Heart left ventricle (tissue), 16 donors: Measurements from ENCODE around the gene TLL1. TPM values are rescaled to one million over a fixed set of nuclear protein-coding genes. Genes with fewer than 3 reads are reported as not detected.

Experiments used
- ATAC-seq, 4 donors: fragments of 200-7000 bp; cut with Tn5 transposase; one replicate each; pipeline ENCODE4 v1.9.1; 2020 to 2022; ENCODE audit warnings: moderate library complexity in 4 of 4, mild to moderate bottlenecking in 3 of 4, moderate number of reproducible peaks in 1 of 4
- DNase-seq, 5 donors: peaks; one replicate each; pipeline ENCODE4 v3.0.0-alpha.2; 2020
- H3K27ac ChIP-seq, 12 donors: fragments of 200-600 bp; sonication (generic) in 4 of 12; one replicate each; pipeline versions ENCODE4 v1.5.0 to v1.8.0; 2016 to 2022; ENCODE audit warnings: mild to moderate bottlenecking in 2 of 12
- H3K27me3 ChIP-seq, 9 donors: fragments of 200-600 bp; sonication (generic) in 2 of 9; one replicate each; pipeline versions ENCODE4 v1.5.1 to v1.8.0; 2016 to 2022; ENCODE audit warnings: mild to moderate bottlenecking in 3 of 9
- H3K36me3 ChIP-seq, 9 donors: fragments of 200-600 bp; sonication (generic) in 2 of 9; one replicate each; pipeline versions ENCODE4 v1.5.0 to v1.8.0; 2018 to 2022; ENCODE audit warnings: mild to moderate bottlenecking in 2 of 9
- H3K4me1 ChIP-seq, 12 donors: fragments of 200-600 bp; sonication (generic) in 4 of 12; one replicate each; pipeline versions ENCODE4 v1.5.0 to v1.8.0; 2016 to 2022; ENCODE audit warnings: mild to moderate bottlenecking in 3 of 12
- H3K4me3 ChIP-seq, 12 donors: fragments of 200-600 bp; sonication (generic) in 4 of 12; one replicate each; pipeline versions ENCODE4 v1.5.0 to v1.8.0; 2017 to 2022; ENCODE audit warnings: mild to moderate bottlenecking in 9 of 12, moderate library complexity in 4 of 12
- H3K9me3 ChIP-seq, 12 donors: fragments of 200-600 bp; sonication (generic) in 4 of 12; one replicate each; pipeline versions ENCODE4 v1.5.0 to v1.8.0; 2016 to 2022; ENCODE audit warnings: mild to moderate bottlenecking in 1 of 12
- POLR2A ChIP-seq, 2 donors: fragments of 450-650 bp; IDR thresholded peaks; one replicate each; pipeline ENCODE4 v1.6.1; 2017; ENCODE audit warnings: antibody characterized with exemption in 2 of 2, mild to moderate bottlenecking in 2 of 2, moderate library complexity in 2 of 2
- WGBS, 4 donors: extraction: QIAGEN DNeasy Blood & Tissue Kit in 2 of 4; methylation state at CpG; one replicate each; pipeline versions ENCODE4 v1.1.5 to v1.1.7; 2013 to 2018; 5-methylcytosine and 5-hydroxymethylcytosine counted together
- intact Hi-C, 10 donors: fragments of 100-400 bp; cut with DNase I; formaldehyde crosslinking; loops; one replicate each; pipeline versions ENCODE4 v1.11.1 to v1.14.2; 2022
- polyA plus RNA-seq, 2 donors: library from polyadenylated mRNA; stranded (reverse); fragments of 200-250 nt; gene quantifications; one replicate each; pipeline ENCODE4 v1.2.3, GENCODE V29; 2013
- total RNA-seq, 9 donors: library from RNA; depleted of rRNA in 2 of 9; stranded (reverse); fragments of >200 nt in 2 of 9; fragmentation: NEBNext Ultra II Directional in 3 of 9; extraction: Animal tissue kit (Norgen Biotek cat#: 25700) in 3 of 9; gene quantifications; one replicate each; pipeline versions ENCODE4 v1.1.0 to v1.2.4, GENCODE V29; 2016 to 2023
- TF ChIP-seq, protein P1 (sequence below), 12 donors: fragments of 200-600 bp; sonication (generic) in 4 of 12; IDR thresholded peaks; one replicate each; pipeline versions ENCODE4 v1.5.0 to v1.8.0; 2018 to 2022; ENCODE audit warnings: antibody characterized with exemption in 12 of 12, mild to moderate bottlenecking in 5 of 12
- donor health status: ischemic (EF 13 %, LVEDD 7.1; RV severe dilation, severe dysfunction).
- donor health status: healthy with polysubstance abuse.
- donor health status: DM: no; HTN: yes; CAD: no.
- donor health status: DM: no; HTN: no; CAD: no.
- donor health status: ischemic (EF 25% LVEDD 6.9; RV normal size, moderate dysfunction).
- donor health status: ischemic (EF 25% LVEDD 5.7; RV mildly dilated, moderate dysfunction).
- donor health status: healthy.
- donor health status: DM: yes; HTN: yes; CAD: no.
- donor health status: ischemic (EF 35%, LVEDD 5.7; RV mildly dilated, moderate dysfunction).
- donor health status: nonischemic (EF 11% LVEDD 7.7; RV severe dilation, severe dysfunction).
- donor health status: DM: yes; HTN: yes; CAD: no.
- donor health status: PGD.
- donor health status: ischemic (EF 29% LVEDD 5.4; RV normal size, mild dysfunction).
- donor health status: nonischemic (EF 23%, LVEDD 6.1; RV moderate dilation, normal function).

Gene TLL1
- total and polyA plus RNA-seq, 11 donors, result 0.08 to 4.5 (median 1.2) TPM

GRCh38 chr4:165986956-165987698, 114.1 kb downstream of the TLL1 start:
- H3K4me3 ChIP-seq, result no peak overlapping the region
- intact Hi-C loops, result no loop called here
- 86 to 89% (median 87%) methylated on average over 5 of the region's 5 CpGs for WGBS, 4 donors
- no peaks in the 10 kb centered on the region for H3K9me3 ChIP-seq
- no peaks in the 10 kb centered on the region for H3K27me3 ChIP-seq
- DNase-seq (no peak), ATAC-seq (no peak)
- no peaks in the 10 kb centered on the region for H3K4me1 ChIP-seq
- no peaks in the 10 kb centered on the region for H3K36me3 ChIP-seq
- no peak overlapping the region for H3K27ac ChIP-seq
- TF ChIP-seq, protein P1, sequence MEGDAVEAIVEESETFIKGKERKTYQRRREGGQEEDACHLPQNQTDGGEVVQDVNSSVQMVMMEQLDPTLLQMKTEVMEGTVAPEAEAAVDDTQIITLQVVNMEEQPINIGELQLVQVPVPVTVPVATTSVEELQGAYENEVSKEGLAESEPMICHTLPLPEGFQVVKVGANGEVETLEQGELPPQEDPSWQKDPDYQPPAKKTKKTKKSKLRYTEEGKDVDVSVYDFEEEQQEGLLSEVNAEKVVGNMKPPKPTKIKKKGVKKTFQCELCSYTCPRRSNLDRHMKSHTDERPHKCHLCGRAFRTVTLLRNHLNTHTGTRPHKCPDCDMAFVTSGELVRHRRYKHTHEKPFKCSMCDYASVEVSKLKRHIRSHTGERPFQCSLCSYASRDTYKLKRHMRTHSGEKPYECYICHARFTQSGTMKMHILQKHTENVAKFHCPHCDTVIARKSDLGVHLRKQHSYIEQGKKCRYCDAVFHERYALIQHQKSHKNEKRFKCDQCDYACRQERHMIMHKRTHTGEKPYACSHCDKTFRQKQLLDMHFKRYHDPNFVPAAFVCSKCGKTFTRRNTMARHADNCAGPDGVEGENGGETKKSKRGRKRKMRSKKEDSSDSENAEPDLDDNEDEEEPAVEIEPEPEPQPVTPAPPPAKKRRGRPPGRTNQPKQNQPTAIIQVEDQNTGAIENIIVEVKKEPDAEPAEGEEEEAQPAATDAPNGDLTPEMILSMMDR (IDR thresholded peaks at IDR 0.05), result no peak
- TF ChIP-seq POLR2A (IDR thresholded peaks at IDR 0.05), result no peak

DNA sequence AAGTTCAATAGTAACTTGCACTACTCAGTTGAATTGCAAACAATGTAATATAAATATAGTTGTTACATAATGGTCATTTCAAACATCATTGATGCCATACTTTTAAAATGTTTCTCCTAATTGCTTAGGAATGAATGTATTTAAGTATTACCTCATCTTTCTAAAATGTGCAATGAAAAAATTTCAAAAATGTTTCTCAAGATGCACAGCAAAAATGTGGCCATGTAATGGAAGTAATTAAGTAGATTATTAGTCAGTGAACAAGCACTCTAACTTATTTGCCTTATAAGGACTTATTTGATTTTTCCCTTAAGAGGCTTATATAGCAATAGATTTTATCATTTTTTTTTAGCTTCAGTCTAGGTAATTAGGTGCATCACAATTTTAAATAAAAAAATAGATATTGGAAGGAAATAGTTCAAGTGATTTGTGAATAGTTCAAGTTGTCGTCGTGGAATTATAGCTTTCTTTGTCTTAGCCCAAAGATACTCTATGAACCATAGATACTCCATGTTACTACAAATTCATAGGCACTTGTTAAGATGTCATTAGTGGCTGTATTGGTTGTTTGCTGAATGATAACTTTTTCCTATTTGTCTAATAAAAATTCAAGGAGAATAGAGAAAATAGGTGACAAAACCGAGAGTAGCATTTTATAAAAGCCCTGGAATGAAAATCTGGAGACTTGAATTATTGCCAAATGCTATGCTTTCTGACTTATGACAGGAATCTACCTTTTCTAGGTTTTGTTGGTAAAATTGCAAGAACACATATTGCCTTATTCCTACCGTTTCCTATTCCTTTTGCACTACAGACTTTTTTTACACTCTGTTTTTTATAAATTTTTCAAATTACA, 118.5 kb downstream of the TLL1 start:
- H3K36me3 ChIP-seq, result no peaks in the 10 kb centered on the region
- DNase-seq (no peak), ATAC-seq (no peak)
- H3K4me3 ChIP-seq, result no peak overlapping the region
- TF ChIP-seq POLR2A (IDR thresholded peaks at IDR 0.05), result no peak
- TF ChIP-seq, protein P1 (IDR thresholded peaks at IDR 0.05), result no peak
- H3K9me3 ChIP-seq, result no peaks in the 10 kb centered on the region
- H3K27ac ChIP-seq, result no peak overlapping the region
- intact Hi-C loops, result no loop called here
- H3K27me3 ChIP-seq, result no peaks in the 10 kb centered on the region
- H3K4me1 ChIP-seq, result no peaks in the 10 kb centered on the region
- 85 to 88% (median 86%) methylated on average over 4 of the region's 4 CpGs for WGBS, 4 donors

- Histone ChIP-seq H3K4me3 (no peak overlapping the region), H3K9me3 (no peaks in the 10 kb centered on the region), H3K27ac (no peak overlapping the region), H3K4me1 (no peaks in the 10 kb centered on the region), H3K36me3 (no peaks in the 10 kb centered on the region), H3K27me3 (no peaks in the 10 kb centered on the region)
- WGBS, 4 donors, result 50 to 65% (median 62%) methylated on average over 1 of the region's 1 CpG
- no peak for TF ChIP-seq POLR2A (IDR thresholded peaks at IDR 0.05)
- TF ChIP-seq, protein P1 (IDR thresholded peaks at IDR 0.05), result no peak
- DNase-seq (no peak), ATAC-seq (no peak)
- intact Hi-C loops, result no loop called here
These were observed 119.2 kb downstream of the TLL1 start for GRCh38 chr4:165992283-165992682.

DNA sequence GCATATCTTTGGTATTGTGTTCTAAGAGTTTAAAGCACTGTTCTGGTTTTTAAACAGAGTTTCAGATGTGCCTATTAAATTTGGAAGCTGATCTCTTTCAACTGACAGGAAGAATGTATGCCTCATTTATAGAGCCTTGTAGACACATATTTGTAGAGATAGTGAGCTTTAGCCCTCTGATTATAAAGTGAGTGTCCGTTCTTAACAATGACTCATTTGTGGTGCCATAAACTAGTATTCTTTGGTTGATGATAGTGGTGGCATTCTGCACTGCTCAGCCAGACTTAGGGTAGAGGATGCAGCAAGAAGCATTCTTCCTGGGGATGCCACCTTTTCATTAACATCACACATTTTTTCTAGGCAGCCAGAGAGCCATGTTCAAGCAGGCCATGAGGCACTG, 121.7 kb downstream of the TLL1 start:
- intact Hi-C loops, result no loop called here

More for the DNA sequence above, 121.7 kb downstream of the TLL1 start:
- ATAC-seq (no peak), DNase-seq (no peak)
- no peaks in the 10 kb centered on the region for H3K4me1 ChIP-seq
- 19 to 48% (median 32%) methylated on average over 1 of the region's 1 CpG for WGBS, 4 donors
- H3K27ac ChIP-seq, result no peak overlapping the region
- H3K27me3 ChIP-seq, result no peaks in the 10 kb centered on the region
- no peaks in the 10 kb centered on the region for H3K9me3 ChIP-seq
- no peak overlapping the region for H3K4me3 ChIP-seq
- TF ChIP-seq, protein P1 (IDR thresholded peaks at IDR 0.05), result no peak
- TF ChIP-seq POLR2A (IDR thresholded peaks at IDR 0.05), result no peak
- H3K36me3 ChIP-seq, result no peaks in the 10 kb centered on the region
